Naive thymus-derived CD4-positive, alpha-beta T cell (primary cell): ENCODE measurements around the gene FCN2. TPM values are rescaled to one million over a fixed set of nuclear protein-coding genes. Genes with fewer than 3 reads are reported as not detected.

Experiments used
- ATAC-seq: fragments of 150-1000 bp; cut with Tn5 transposase; 2 replicates; pipeline ENCODE4 v1.10.0; 2021; ENCODE audit warnings: mild to moderate bottlenecking, moderate library complexity
- CTCF ChIA-PET: fragments of 350-600 bp; sonication (Branson Sonifier 250); formaldehyde crosslinking; loops from one replicate; lab custom pipeline; 2021; ENCODE audit warnings: antibody characterized with exemption; lab: Charles Lee
- POLR2A ChIA-PET: fragments of 350-600 bp; sonication (Branson Sonifier 250); formaldehyde crosslinking; loops from one replicate; lab custom pipeline; 2021; ENCODE audit warnings: antibody characterized with exemption, inconsistent platforms; lab: Charles Lee
- DNase-seq, 9 donors: peaks; one replicate each; pipeline versions ENCODE4 v3.0.0 to v3.0.0-alpha.2; 2020 to 2022; ENCODE audit warnings: mixed read lengths in 1 of 9
- H3K27ac ChIP-seq: one replicate; pipeline ENCODE4 v1.7.0; 2013; ENCODE audit warnings: mild to moderate bottlenecking, low read depth, low read length, moderate library complexity
- H3K27me3 ChIP-seq, 2 donors: one replicate each; pipeline ENCODE4 v1.7.0; 2013; ENCODE audit warnings: low read length in 2 of 2, mild to moderate bottlenecking in 2 of 2, moderate library complexity in 2 of 2; ENCODE audit not compliant: control insufficient read depth in 2 of 2, insufficient read depth in 2 of 2
- H3K36me3 ChIP-seq, 3 experiments: 1 replicate in 2 of 3; 2 replicates in 1 of 3; pipeline ENCODE4 v1.7.0; 2013; ENCODE audit warnings: low read length in 3 of 3, mild to moderate bottlenecking in 3 of 3, moderate library complexity in 1 of 3; ENCODE audit not compliant: insufficient read depth in 3 of 3, control insufficient read depth in 2 of 3
- H3K4me1 ChIP-seq, 2 donors: one replicate each; pipeline ENCODE4 v1.7.0; 2013; ENCODE audit warnings: low read length in 2 of 2, mild to moderate bottlenecking in 2 of 2, moderate library complexity in 1 of 2; ENCODE audit not compliant: control insufficient read depth in 2 of 2, insufficient read depth in 2 of 2
- H3K4me3 ChIP-seq: 2 replicates; pipeline ENCODE4 v1.7.0; 2013; ENCODE audit warnings: mild to moderate bottlenecking, low read length
- H3K9me3 ChIP-seq, 3 experiments: 1 replicate in 2 of 3; 2 replicates in 1 of 3; pipeline ENCODE4 v1.7.0; 2013; ENCODE audit warnings: low read length in 3 of 3; ENCODE audit not compliant: control insufficient read depth in 2 of 3
- H3K27ac Mint-ChIP-seq, 9 donors: one replicate each; pipeline ENCODE4 v1.8.0; 2020 to 2022; ENCODE audit warnings: mixed read lengths in 9 of 9, mild to moderate bottlenecking in 8 of 9, moderate library complexity in 5 of 9, inconsistent platforms in 2 of 9
- H3K27me3 Mint-ChIP-seq, 5 donors: one replicate each; pipeline ENCODE4 v1.8.0; 2021 to 2022; ENCODE audit warnings: mixed read lengths in 5 of 5, mild to moderate bottlenecking in 1 of 5
- H3K36me3 Mint-ChIP-seq, 5 donors: one replicate each; pipeline ENCODE4 v1.8.0; 2020 to 2022; ENCODE audit warnings: mixed read lengths in 5 of 5, mild to moderate bottlenecking in 3 of 5, inconsistent platforms in 1 of 5
- H3K4me1 Mint-ChIP-seq, 7 donors: one replicate each; pipeline ENCODE4 v1.8.0; 2020 to 2022; ENCODE audit warnings: mixed read lengths in 7 of 7, mild to moderate bottlenecking in 3 of 7, inconsistent platforms in 1 of 7
- H3K4me3 Mint-ChIP-seq, 10 donors: one replicate each; pipeline ENCODE4 v1.8.0; 2020 to 2022; ENCODE audit warnings: mild to moderate bottlenecking in 10 of 10, mixed read lengths in 10 of 10, moderate library complexity in 6 of 10, inconsistent platforms in 2 of 10
- H3K9me3 Mint-ChIP-seq, 11 donors: one replicate each; pipeline ENCODE4 v1.8.0; 2020 to 2022; ENCODE audit warnings: mixed read lengths in 11 of 11, mild to moderate bottlenecking in 4 of 11, inconsistent platforms in 1 of 11, moderate library complexity in 1 of 11
- intact Hi-C, 2 donors: fragments of 100-400 bp; cut with micrococcal nuclease; formaldehyde crosslinking; loops; one replicate each; pipeline ENCODE4 v1.15.1; 2023
- polyA plus RNA-seq, 2 donors: library from polyadenylated mRNA; unstranded; fragments of 300-500 nt; fragmentation: Illumina TruSeq; gene quantifications; one replicate each; pipeline ENCODE4 v1.2.3, GENCODE V29; 2021
- total RNA-seq, 6 experiments: library from RNA in 5 of 6; stranded (reverse) in 5 of 6; gene quantifications; 1 replicate in 5 of 6; 2 replicates in 1 of 6; pipeline ENCODE4 v1.2.3 and lab custom pipeline; 2021 to 2026

The FCN2 gene
- total and polyA plus RNA-seq, 7 experiments from 2014 or later = not detected

GRCh38 chr9:134835448-134835847 is 45.2 kb upstream of the FCN2 start:
- intact Hi-C loops = no loop called here
- CTCF ChIA-PET = no interaction called here

GRCh38 chr9:134835987-134836386 is 44.6 kb upstream of the FCN2 start:
- Mint-ChIP-seq H3K27ac (no peak overlapping the region), H3K4me3 (no peak overlapping the region), H3K9me3 (no peaks in the 10 kb centered on the region), H3K4me1 (no peaks in the 10 kb centered on the region), H3K36me3 (no peaks in the 10 kb centered on the region), H3K27me3 (no peaks in the 10 kb centered on the region)
- H3K27ac ChIP-seq = no peak overlapping the region
- no peaks in the 10 kb centered on the region for H3K9me3 ChIP-seq
- no peak for ATAC-seq
- no peaks in the 10 kb centered on the region for H3K27me3 ChIP-seq
- no peaks in the 10 kb centered on the region for H3K36me3 ChIP-seq
- DNase-seq = no peak
- no peak overlapping the region for H3K4me3 ChIP-seq
- intact Hi-C loops = no loop called here
- POLR2A ChIA-PET = no interaction called here
- H3K4me1 ChIP-seq = no peaks in the 10 kb centered on the region
- CTCF ChIA-PET = no interaction called here

More at GRCh38 chr9:134835448-134835847, 45.2 kb upstream of the FCN2 start:
- Histone ChIP-seq H3K4me1 (no peaks in the 10 kb centered on the region), H3K9me3 (no peaks in the 10 kb centered on the region), H3K4me3 (no peak overlapping the region), H3K27ac (no peak overlapping the region), H3K36me3 (no peaks in the 10 kb centered on the region), H3K27me3 (no peaks in the 10 kb centered on the region)
- POLR2A ChIA-PET = no interaction called here
- no peak overlapping the region for H3K27ac Mint-ChIP-seq
- H3K9me3 Mint-ChIP-seq = no peaks in the 10 kb centered on the region
- ATAC-seq = no peak
- no peaks in the 10 kb centered on the region for H3K27me3 Mint-ChIP-seq
- H3K4me1 Mint-ChIP-seq = no peaks in the 10 kb centered on the region
- no peak overlapping the region for H3K4me3 Mint-ChIP-seq
- H3K36me3 Mint-ChIP-seq = no peaks in the 10 kb centered on the region
- no peak for DNase-seq

GRCh38 chr9:134836406-134836970 is 44.1 kb upstream of the FCN2 start:
- Histone ChIP-seq H3K36me3 (no peaks in the 10 kb centered on the region), H3K27ac (no peak overlapping the region), H3K27me3 (no peaks in the 10 kb centered on the region), H3K4me3 (no peak overlapping the region), H3K9me3 (no peaks in the 10 kb centered on the region), H3K4me1 (no peaks in the 10 kb centered on the region)
- DNase-seq = no peak
- Mint-ChIP-seq H3K4me3 (no peak overlapping the region), H3K36me3 (no peaks in the 10 kb centered on the region), H3K9me3 (no peaks in the 10 kb centered on the region), H3K27me3 (no peaks in the 10 kb centered on the region), H3K4me1 (no peaks in the 10 kb centered on the region), H3K27ac (no peak overlapping the region)
- ATAC-seq = no peak
- intact Hi-C loops = no loop called here
- ChIA-PET CTCF (no interaction called here), POLR2A (no interaction called here)

- Mint-ChIP-seq H3K27ac (no peak overlapping the region), H3K4me3 (no peak overlapping the region), H3K36me3 (no peaks in the 10 kb centered on the region), H3K4me1 (no peaks in the 10 kb centered on the region), H3K9me3 (no peaks in the 10 kb centered on the region), H3K27me3 (no peaks in the 10 kb centered on the region)
- no peaks in the 10 kb centered on the region for H3K9me3 ChIP-seq
- no peaks in the 10 kb centered on the region for H3K36me3 ChIP-seq
- ChIA-PET CTCF (no interaction called here), POLR2A (no interaction called here)
- ATAC-seq (no peak), DNase-seq (no peak)
- H3K27me3 ChIP-seq = no peaks in the 10 kb centered on the region
- no peak overlapping the region for H3K4me3 ChIP-seq
- intact Hi-C loops = no loop called here
- no peak overlapping the region for H3K27ac ChIP-seq
- no peaks in the 10 kb centered on the region for H3K4me1 ChIP-seq
These were observed 43.1 kb upstream of the FCN2 start for GRCh38 chr9:134837529-134837928.

GRCh38 chr9:134838651-134839454 is 41.8 kb upstream of the FCN2 start:
- no peak overlapping the region for H3K27ac Mint-ChIP-seq
- Histone ChIP-seq H3K36me3 (no peaks in the 10 kb centered on the region), H3K27ac (no peak overlapping the region), H3K27me3 (no peaks in the 10 kb centered on the region), H3K4me3 (no peak overlapping the region), H3K9me3 (no peaks in the 10 kb centered on the region), H3K4me1 (no peaks in the 10 kb centered on the region)
- intact Hi-C loops = no loop called here
- POLR2A ChIA-PET = no interaction called here
- no peak overlapping the region for H3K4me3 Mint-ChIP-seq
- ATAC-seq (no peak), DNase-seq (no peak)
- no peaks in the 10 kb centered on the region for H3K36me3 Mint-ChIP-seq
- H3K9me3 Mint-ChIP-seq = peaks cover 0 to 3% (median 0%) of the 10 kb centered on the region in 11 donors
- no peaks in the 10 kb centered on the region for H3K4me1 Mint-ChIP-seq
- CTCF ChIA-PET = no interaction called here
- no peaks in the 10 kb centered on the region for H3K27me3 Mint-ChIP-seq

- intact Hi-C loops = no loop called here
- Histone ChIP-seq H3K9me3 (no peaks in the 10 kb centered on the region), H3K36me3 (no peaks in the 10 kb centered on the region), H3K27ac (no peak overlapping the region), H3K4me1 (no peaks in the 10 kb centered on the region), H3K27me3 (no peaks in the 10 kb centered on the region), H3K4me3 (no peak overlapping the region)
- ATAC-seq = no peak
- CTCF ChIA-PET = no interaction called here
- H3K36me3 Mint-ChIP-seq = no peaks in the 10 kb centered on the region
- H3K27ac Mint-ChIP-seq = no peak overlapping the region
- H3K4me1 Mint-ChIP-seq = no peaks in the 10 kb centered on the region
- no peak for DNase-seq
- H3K4me3 Mint-ChIP-seq = no peak overlapping the region
- H3K27me3 Mint-ChIP-seq = no peaks in the 10 kb centered on the region
- peaks cover 0 to 3% (median 0%) of the 10 kb centered on the region in 11 donors for H3K9me3 Mint-ChIP-seq
- POLR2A ChIA-PET = no interaction called here
These were observed 41.0 kb upstream of the FCN2 start for GRCh38 chr9:134839455-134840125.
